Measurements from ENCODE around the gene KLHL21.
"Not testable (repeated sequence)": the region's sequence is repeated elsewhere in the genome, so short reads cannot be mapped to it uniquely, and the experiment has no call there.

KLHL21 gene

DNA sequence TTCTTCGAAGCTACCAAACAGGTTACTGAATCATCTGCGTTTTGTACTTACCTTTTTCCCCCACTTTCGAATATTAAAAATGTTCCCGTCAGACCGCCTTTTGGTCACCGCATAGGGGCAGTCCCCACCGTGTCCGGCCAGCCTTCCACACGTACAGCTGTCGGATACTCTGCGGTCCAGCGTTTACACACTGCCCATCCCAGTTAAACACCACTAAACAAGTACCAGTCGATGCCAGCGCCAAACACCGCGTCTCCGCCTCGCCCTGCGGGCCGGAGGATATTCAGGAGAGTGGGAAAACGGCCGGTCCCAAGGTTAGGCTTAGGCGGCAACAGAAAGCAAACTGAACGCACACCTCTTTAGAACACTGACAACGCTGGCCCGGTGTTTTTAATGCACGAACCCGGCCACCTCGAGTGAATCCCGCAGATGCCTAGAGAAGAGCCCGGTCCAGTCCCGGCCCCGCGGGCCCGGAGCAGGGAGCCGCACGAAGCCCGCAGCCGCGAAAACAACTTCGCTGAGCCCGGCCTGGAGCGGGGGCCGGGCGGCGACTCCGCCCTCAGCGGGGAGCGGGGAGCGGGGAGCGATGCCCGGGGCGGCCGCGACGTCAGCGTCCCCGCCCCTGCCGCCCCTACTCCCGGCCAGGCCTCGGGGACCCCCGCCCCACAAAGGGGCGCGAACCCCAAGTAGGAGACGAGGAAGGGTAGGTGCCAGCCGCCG is 10.1 kb upstream of the KLHL21 start:
- H3K79me2 ChIP-seq (ENCODE audit: control insufficient read depth, insufficient read depth, low read length, unreplicated experiment) = peaks cover 45% of the 10 kb centered on the region
- peaks cover 3% of the 10 kb centered on the region for H3K4me1 ChIP-seq (ENCODE audit: control insufficient read depth, insufficient read depth, low read length, unreplicated experiment)
- peak overlapping the region; percentile 67 for H2AFZ ChIP-seq (ENCODE audit: low read length, unreplicated experiment)
- H3K27me3 ChIP-seq (ENCODE audit: insufficient read depth, low read length) = no peaks in the 10 kb centered on the region
- H3K4me3 ChIP-seq (ENCODE audit: low read depth, low read length) = peak overlapping the region; percentile 99
- H3K36me3 ChIP-seq (ENCODE audit: insufficient read depth, low read length) = no peaks in the 10 kb centered on the region
- H3K27ac ChIP-seq (ENCODE audit: low read depth, low read length) = peak overlapping the region; percentile 59

DNA sequence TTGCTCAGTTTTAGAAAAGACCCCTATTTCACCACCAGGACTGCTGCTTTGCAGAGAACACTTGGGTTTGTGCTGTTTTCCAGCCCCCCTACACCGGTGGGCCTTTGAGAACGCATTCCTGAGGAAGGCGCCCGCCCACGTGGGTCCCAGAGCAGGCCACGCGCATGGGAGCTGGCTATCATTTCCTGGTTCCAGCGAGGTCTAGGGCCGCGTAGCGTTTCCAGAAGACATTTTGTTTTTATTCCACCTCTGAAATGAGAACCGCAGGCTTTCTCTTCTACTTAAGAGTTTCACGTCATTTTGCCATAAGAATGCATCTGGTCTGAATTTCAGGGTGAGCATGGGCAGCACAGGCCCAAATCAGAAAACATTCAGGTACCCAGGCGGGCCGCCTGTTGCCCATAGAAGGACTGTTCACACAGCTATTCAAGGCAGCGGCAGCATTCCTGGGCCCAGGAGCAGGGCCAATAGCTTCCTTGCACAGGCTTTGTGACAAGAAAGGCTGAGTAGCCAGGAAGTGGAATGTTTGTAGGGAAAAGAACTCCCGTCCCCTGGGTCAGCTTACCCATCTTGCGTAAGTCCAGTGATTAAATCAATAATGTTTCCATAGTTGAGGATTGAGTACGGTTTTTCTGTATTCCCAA is 1.4 kb upstream of the KLHL21 start:
- peaks cover 34% of the 10 kb centered on the region for H3K79me2 ChIP-seq (ENCODE audit: control insufficient read depth, insufficient read depth, low read length, unreplicated experiment)

DNA sequence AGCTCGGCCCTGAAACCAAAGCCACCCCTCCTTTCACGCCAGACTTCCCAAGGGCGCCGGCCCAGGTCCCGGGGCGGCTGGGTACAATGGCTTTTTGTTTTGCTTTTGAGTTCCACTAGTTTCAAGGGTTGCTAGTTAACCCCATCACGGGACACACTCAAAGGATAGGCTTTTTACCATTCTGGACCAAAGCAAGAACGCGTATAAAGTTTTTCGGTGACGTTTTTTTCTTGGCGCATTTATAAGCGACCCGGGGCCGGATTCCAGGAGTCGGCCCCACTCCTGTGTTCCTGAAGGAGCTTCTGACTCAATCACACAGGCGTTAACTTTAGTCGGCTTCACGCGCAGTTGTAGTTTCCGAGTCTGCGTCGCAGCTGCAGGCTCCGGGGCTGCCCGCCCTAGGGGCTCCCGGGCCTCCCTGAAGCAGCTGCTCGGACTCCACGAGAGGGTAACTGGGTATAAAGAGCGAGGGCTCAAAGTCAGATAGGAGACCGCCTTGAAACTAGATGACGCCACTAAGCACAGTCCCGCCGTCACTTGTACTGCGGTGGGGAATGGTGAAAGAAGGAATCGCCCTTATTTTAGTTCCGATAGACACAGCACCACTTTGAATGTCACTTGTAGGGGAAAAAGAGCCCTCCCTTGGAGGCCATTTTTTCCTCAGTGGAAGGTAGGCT is 707 bp upstream of the KLHL21 start:
- H3K79me2 ChIP-seq (ENCODE audit: control insufficient read depth, insufficient read depth, low read length, unreplicated experiment) = peaks cover 38% of the 10 kb centered on the region
- H3K27me3 ChIP-seq (ENCODE audit: insufficient read depth, low read length) = no peaks in the 10 kb centered on the region
- peaks cover 27% of the 10 kb centered on the region for H3K4me1 ChIP-seq (ENCODE audit: control insufficient read depth, insufficient read depth, low read length, unreplicated experiment)
- peak overlapping the region; percentile 81 for H2AFZ ChIP-seq (ENCODE audit: low read length, unreplicated experiment)
- H3K36me3 ChIP-seq (ENCODE audit: insufficient read depth, low read length) = no peaks in the 10 kb centered on the region
- H3K27ac ChIP-seq (ENCODE audit: low read depth, low read length) = peak overlapping the region; percentile 99
- peak overlapping the region; percentile 95 for H3K4me3 ChIP-seq (ENCODE audit: low read depth, low read length)

More for the DNA sequence above, 1.4 kb upstream of the KLHL21 start:
- Histone ChIP-seq H3K4me1 (ENCODE audit: control insufficient read depth, insufficient read depth, low read length, unreplicated experiment) (peaks cover 24% of the 10 kb centered on the region), H3K36me3 (ENCODE audit: insufficient read depth, low read length) (no peaks in the 10 kb centered on the region), H3K27me3 (ENCODE audit: insufficient read depth, low read length) (no peaks in the 10 kb centered on the region), H3K27ac (ENCODE audit: low read depth, low read length) (peak overlapping the region; percentile 99), H2AFZ (ENCODE audit: low read length, unreplicated experiment) (peak overlapping the region; percentile 81), H3K4me3 (ENCODE audit: low read depth, low read length) (peak overlapping the region; percentile 95)

DNA sequence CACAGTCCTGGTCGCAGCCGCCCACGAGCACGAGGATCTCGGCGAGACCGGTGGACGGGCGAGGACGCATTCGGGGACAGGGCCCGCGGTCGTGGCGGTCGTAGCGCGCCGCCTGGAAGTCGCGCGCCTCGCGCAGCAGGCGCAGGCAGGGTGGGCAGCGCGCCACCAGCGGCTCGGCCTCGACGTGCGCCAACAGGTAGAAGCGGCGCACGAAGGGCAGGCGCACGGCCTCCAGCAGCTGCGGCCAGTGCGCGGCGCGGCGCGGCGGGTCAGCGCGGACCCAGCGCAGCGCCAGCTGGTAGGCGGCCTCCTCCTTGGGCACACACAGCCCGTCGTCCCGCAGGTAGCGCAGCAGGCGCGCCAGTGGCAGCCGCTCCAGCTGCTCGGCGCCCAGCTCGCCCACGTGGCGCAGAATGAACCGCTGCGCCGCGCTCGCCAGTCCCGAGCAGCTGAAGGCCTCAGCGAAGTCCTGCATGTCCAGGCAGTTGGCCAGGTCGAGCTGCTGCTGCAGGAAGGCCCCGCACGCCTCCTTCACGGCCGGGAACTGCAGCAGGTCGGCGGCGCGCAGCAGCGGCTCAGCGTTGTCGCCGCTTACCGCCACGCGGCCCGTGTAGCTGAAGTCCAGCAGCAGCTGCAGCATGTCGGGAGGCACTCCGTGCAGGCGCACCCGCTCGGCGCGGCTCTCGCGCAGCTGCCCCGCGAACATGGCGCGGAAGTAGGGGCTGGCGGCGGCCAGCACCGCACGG is 573 bp downstream of the KLHL21 start:
- Histone ChIP-seq H2AFZ (ENCODE audit: low read length, unreplicated experiment) (no peak overlapping the region), H3K36me3 (ENCODE audit: insufficient read depth, low read length) (peaks cover under 1% of the 10 kb centered on the region; the same call in 1 of the 2 replicates), H3K79me2 (ENCODE audit: control insufficient read depth, insufficient read depth, low read length, unreplicated experiment) (peaks cover 50% of the 10 kb centered on the region), H3K4me3 (ENCODE audit: low read depth, low read length) (peak overlapping the region; percentile 95), H3K27ac (ENCODE audit: low read depth, low read length) (peak overlapping the region; percentile 99), H3K27me3 (ENCODE audit: insufficient read depth, low read length) (no peaks in the 10 kb centered on the region), H3K4me1 (ENCODE audit: control insufficient read depth, insufficient read depth, low read length, unreplicated experiment) (peaks cover 37% of the 10 kb centered on the region)

DNA sequence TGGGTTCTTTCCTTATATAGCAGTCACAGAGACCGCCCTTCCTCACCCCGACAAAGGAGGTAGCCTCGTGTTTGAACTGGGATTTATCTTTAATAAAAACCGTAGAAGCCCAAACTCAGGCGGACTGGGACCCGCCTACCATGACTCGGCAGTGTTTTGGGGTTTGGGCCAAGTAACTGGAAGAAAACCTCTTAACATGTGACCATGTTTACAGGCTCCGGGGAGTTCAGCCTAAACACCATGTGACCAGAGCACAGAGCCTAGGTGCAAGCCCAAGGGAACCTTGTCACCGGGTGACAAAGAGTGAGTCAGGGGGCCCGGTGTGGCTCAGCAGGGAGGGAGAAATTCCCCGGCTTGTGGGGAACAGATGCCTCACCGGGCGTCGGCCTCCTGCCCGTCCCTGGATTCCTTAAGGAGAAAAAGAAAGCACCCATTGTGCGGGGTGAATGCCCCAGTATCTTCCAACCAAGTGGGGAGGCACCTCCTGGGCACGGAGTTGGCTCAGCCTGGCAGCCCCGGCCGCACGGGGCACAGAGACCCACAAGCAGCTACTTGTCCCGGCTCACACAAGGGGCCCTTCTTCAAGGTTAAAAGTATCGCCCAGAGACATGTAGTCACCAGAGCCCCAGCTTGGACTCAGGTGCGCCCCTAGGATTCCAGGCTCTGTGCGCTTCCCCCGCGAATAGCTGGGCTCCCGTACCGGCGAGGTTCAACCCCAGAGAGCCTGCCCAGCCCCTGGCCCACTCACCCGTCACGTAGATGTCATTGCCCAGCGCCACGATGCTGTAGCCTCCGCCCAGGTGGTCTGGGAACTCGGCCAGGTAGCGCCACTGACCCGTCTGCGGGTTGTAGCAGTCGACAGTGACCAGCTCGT is 1.4 kb downstream of the KLHL21 start:
- Histone ChIP-seq H3K36me3 (ENCODE audit: insufficient read depth, low read length) (peaks cover 4% of the 10 kb centered on the region; the same call in 1 of the 2 replicates), H3K4me3 (ENCODE audit: low read depth, low read length) (peak overlapping the region; percentile 95), H3K79me2 (ENCODE audit: control insufficient read depth, insufficient read depth, low read length, unreplicated experiment) (peaks cover 58% of the 10 kb centered on the region), H3K4me1 (ENCODE audit: control insufficient read depth, insufficient read depth, low read length, unreplicated experiment) (peaks cover 38% of the 10 kb centered on the region), H3K27me3 (ENCODE audit: insufficient read depth, low read length) (no peaks in the 10 kb centered on the region), H3K27ac (ENCODE audit: low read depth, low read length) (peak overlapping the region; percentile 99), H2AFZ (ENCODE audit: low read length, unreplicated experiment) (no peak overlapping the region)

DNA sequence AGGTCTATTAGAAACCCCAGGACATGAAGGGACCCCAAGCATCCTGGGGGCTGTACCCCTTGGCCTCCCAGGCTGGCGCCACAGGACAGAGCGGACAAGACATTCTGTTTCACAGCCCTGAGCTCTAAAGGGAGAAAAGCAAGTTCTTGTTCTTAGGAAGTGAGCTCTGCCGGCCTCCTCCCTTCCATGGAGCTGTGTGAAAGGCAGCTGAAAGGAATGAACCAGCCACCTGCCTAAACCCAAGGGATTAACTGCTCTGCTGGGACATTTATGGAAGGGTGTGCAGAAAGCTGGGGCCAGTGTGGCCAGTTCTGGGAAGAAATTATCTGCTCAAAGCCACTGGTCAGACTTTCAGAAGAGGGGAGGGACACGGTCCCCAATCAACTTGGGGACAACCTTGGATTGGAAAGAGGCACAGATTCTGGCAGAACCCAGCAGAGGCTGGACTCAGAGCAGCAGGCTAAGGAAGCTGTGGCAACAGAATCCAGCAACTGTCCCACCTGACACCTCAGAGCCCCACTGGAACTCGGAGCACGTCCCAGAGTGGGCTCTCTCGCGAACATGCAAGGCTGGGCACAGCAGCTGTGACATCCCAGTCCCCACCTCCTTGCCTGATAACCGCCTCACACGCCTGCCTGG is 2.1 kb downstream of the KLHL21 start:
- peaks cover 4% of the 10 kb centered on the region; the same call in 1 of the 2 replicates for H3K36me3 ChIP-seq (ENCODE audit: insufficient read depth, low read length)
- H3K4me1 ChIP-seq (ENCODE audit: control insufficient read depth, insufficient read depth, low read length, unreplicated experiment) = peaks cover 38% of the 10 kb centered on the region
- H3K27ac ChIP-seq (ENCODE audit: low read depth, low read length) = peak overlapping the region; percentile 99
- no peaks in the 10 kb centered on the region for H3K27me3 ChIP-seq (ENCODE audit: insufficient read depth, low read length)
- H2AFZ ChIP-seq (ENCODE audit: low read length, unreplicated experiment) = no peak overlapping the region
- H3K4me3 ChIP-seq (ENCODE audit: low read depth, low read length) = peak overlapping the region; percentile 95
- H3K79me2 ChIP-seq (ENCODE audit: control insufficient read depth, insufficient read depth, low read length, unreplicated experiment) = peaks cover 66% of the 10 kb centered on the region

DNA sequence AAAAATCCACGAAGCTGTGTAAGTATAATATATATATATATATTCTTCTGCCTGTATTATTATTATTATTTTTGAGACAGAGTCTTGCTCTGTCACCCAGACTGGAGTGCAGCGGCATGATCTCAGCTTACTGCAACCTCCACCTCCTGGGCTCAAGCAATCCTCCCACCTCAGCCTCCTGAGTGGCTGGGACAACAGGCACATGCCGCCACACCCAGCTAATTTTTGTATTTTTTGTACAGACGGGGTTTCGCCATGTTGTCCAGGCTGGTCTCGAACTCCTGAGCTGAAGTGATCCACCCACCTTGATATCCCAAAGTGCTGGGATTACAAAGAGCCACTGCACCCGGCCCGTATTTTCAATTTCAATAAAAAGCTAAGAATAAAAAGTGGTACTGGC is 2.7 kb downstream of the KLHL21 start:
- not testable (repeated sequence) for H2AFZ ChIP-seq (ENCODE audit: low read length, unreplicated experiment); H3K27me3 ChIP-seq (ENCODE audit: insufficient read depth, low read length); H3K36me3 ChIP-seq (ENCODE audit: insufficient read depth, low read length)
- Histone ChIP-seq H3K27ac (ENCODE audit: low read depth, low read length) (peak overlapping the region; percentile 99), H3K4me3 (ENCODE audit: low read depth, low read length) (peak overlapping the region; percentile 95), H3K4me1 (ENCODE audit: control insufficient read depth, insufficient read depth, low read length, unreplicated experiment) (peaks cover 34% of the 10 kb centered on the region), H3K79me2 (ENCODE audit: control insufficient read depth, insufficient read depth, low read length, unreplicated experiment) (peaks cover 67% of the 10 kb centered on the region)

DNA sequence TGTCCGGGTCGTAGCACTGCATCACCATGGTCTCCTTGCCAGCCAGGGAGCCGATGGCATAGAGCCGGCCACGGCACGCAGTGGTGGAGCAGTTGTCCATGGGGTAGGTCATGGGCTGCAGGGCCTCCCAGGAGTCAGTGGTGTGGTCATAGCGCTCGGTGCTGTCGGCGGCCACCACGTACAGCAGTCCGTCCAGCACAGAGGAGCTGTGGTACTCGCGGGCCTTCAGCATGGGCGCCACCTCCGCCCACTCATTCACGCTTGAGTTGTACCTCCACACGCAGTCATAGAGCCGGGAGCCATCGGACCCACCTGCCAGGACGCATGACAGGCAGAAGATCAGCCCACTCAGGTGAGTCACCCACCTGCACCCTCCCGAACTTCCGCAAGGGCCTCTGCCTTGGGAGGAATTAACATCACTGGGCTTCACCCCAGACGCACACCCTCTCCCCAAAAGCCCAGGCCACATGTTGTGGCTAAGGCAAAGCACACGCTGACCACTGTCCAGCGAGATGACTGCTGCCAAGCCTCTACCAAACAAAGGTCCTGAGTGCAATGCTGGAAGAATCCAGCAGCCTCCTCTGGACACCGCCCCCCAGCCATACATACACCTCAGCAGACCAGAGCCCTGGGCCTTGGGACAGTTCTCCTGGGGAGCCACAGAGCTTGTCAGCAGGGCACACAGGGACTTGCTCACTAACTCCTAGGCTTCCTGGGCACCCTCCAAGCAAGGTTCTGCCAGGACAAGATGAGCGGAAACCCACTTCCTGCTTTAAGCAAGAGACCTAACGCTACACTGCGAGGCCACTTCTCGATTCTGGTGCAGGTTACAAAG is 3.3 kb downstream of the KLHL21 start:
- Histone ChIP-seq H3K4me3 (ENCODE audit: low read depth, low read length) (peak overlapping the region; percentile 69), H3K36me3 (ENCODE audit: insufficient read depth, low read length) (peaks cover 4% of the 10 kb centered on the region; the same call in 1 of the 2 replicates), H3K4me1 (ENCODE audit: control insufficient read depth, insufficient read depth, low read length, unreplicated experiment) (peaks cover 28% of the 10 kb centered on the region), H3K27me3 (ENCODE audit: insufficient read depth, low read length) (no peaks in the 10 kb centered on the region), H3K27ac (ENCODE audit: low read depth, low read length) (no peak overlapping the region), H3K79me2 (ENCODE audit: control insufficient read depth, insufficient read depth, low read length, unreplicated experiment) (peaks cover 67% of the 10 kb centered on the region), H2AFZ (ENCODE audit: low read length, unreplicated experiment) (no peak overlapping the region)

DNA sequence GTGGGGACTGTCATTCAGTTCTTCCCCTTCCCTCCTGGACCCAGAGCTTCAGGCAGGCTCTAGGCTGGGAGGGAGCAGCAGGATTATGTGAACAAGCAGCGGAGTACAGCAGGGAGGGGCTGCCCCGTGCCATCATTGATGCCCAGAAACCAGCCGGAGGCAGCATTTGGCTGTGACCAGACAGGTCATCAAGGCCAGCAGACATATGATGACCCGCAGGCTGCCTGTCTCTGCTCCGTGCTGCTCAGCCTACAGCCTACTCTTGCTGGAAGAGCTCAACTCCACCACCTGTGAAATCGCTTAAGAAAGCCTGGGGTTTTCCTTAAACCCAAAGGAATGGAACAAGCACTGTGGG is 4.9 kb downstream of the KLHL21 start:
- peaks cover 11% of the 10 kb centered on the region; the same call in 1 of the 2 replicates for H3K36me3 ChIP-seq (ENCODE audit: insufficient read depth, low read length)
- H3K79me2 ChIP-seq (ENCODE audit: control insufficient read depth, insufficient read depth, low read length, unreplicated experiment) = peaks cover 71% of the 10 kb centered on the region
- no peak overlapping the region for H3K27ac ChIP-seq (ENCODE audit: low read depth, low read length)
- H3K4me1 ChIP-seq (ENCODE audit: control insufficient read depth, insufficient read depth, low read length, unreplicated experiment) = peaks cover 19% of the 10 kb centered on the region
- no peaks in the 10 kb centered on the region for H3K27me3 ChIP-seq (ENCODE audit: insufficient read depth, low read length)
- H3K4me3 ChIP-seq (ENCODE audit: low read depth, low read length) = no peak overlapping the region
- H2AFZ ChIP-seq (ENCODE audit: low read length, unreplicated experiment) = no peak overlapping the region
